H9 (cell line): ENCODE data around the gene MUC2. TPM values are rescaled to one million over a fixed set of nuclear protein-coding genes. Genes with fewer than 3 reads are reported as not detected.

Experiments used
- DNase-seq: peaks from one replicate; pipeline ENCODE4 v3.0.0-alpha.2; 2017
- H2AFZ ChIP-seq: one replicate; pipeline ENCODE4 v1.6.1; 2013; ENCODE audit warnings: mild to moderate bottlenecking, low read length, control low read depth, moderate library complexity
- H2AK5ac ChIP-seq: 2 replicates; pipeline ENCODE4 v1.6.1; 2013; ENCODE audit warnings: low read length, control low read depth, mixed read lengths; ENCODE audit not compliant: insufficient read length
- H2BK120ac ChIP-seq: one replicate; pipeline ENCODE4 v1.6.1; 2013; ENCODE audit warnings: low read depth, mild to moderate bottlenecking, low read length, control low read depth, inconsistent platforms; ENCODE audit not compliant: poor library complexity, severe bottlenecking
- H2BK12ac ChIP-seq: 2 replicates; pipeline ENCODE4 v1.6.1; 2013; ENCODE audit warnings: low read length, control low read depth, mixed read lengths, low read depth; ENCODE audit not compliant: insufficient read length
- H2BK15ac ChIP-seq: 2 replicates; pipeline ENCODE4 v1.6.1; 2013; ENCODE audit warnings: low read depth, low read length, control low read depth
- H2BK20ac ChIP-seq: one replicate; pipeline ENCODE4 v1.6.1; 2013; ENCODE audit warnings: low read depth, mild to moderate bottlenecking, low read length, control low read depth, inconsistent platforms; ENCODE audit not compliant: poor library complexity, severe bottlenecking
- H2BK5ac ChIP-seq: 2 replicates; pipeline ENCODE4 v1.6.1; 2013; ENCODE audit warnings: low read length, control low read depth, mixed read lengths; ENCODE audit not compliant: insufficient read length
- H3K14ac ChIP-seq: 2 replicates; pipeline ENCODE4 v1.6.1; 2013; ENCODE audit warnings: low read length, control low read depth; ENCODE audit not compliant: insufficient read depth
- H3K18ac ChIP-seq: 2 replicates; pipeline ENCODE4 v1.6.1; 2013; ENCODE audit warnings: low read depth, mild to moderate bottlenecking, mixed read lengths, low read length, control low read depth; ENCODE audit not compliant: insufficient read length
- H3K23ac ChIP-seq: 2 replicates; pipeline ENCODE4 v1.6.1; 2013; ENCODE audit warnings: low read length, control low read depth, mixed read lengths, low read depth; ENCODE audit not compliant: insufficient read length
- H3K23me2 ChIP-seq: 2 replicates; pipeline ENCODE4 v1.6.1; 2013; ENCODE audit warnings: low read depth, mild to moderate bottlenecking, mixed read lengths, low read length, control low read depth; ENCODE audit not compliant: insufficient read length, poor library complexity, severe bottlenecking
- H3K27ac ChIP-seq: 2 replicates; pipeline ENCODE4 v1.5.1; 2013; ENCODE audit warnings: low read length, control low read depth, mixed read lengths, low read depth; ENCODE audit not compliant: insufficient read length
- H3K27me3 ChIP-seq: 2 replicates; pipeline ENCODE4 v1.6.1; 2013; ENCODE audit warnings: low read length, control low read depth, inconsistent platforms; ENCODE audit not compliant: insufficient read depth
- H3K4ac ChIP-seq: 2 replicates; pipeline ENCODE4 v1.6.1; 2013; ENCODE audit warnings: low read depth, mild to moderate bottlenecking, control low read depth, inconsistent platforms, low read length, moderate library complexity
- H3K4me1 ChIP-seq: 2 replicates; pipeline ENCODE4 v1.6.1; 2013; ENCODE audit warnings: low read length, control low read depth, inconsistent platforms; ENCODE audit not compliant: insufficient read depth
- H3K4me2 ChIP-seq: 2 replicates; pipeline ENCODE4 v1.6.1; 2013; ENCODE audit warnings: low read length, control low read depth, mixed read lengths; ENCODE audit not compliant: insufficient read length, insufficient read depth
- H3K56ac ChIP-seq: 2 replicates; pipeline ENCODE4 v1.6.1; 2013; ENCODE audit warnings: low read depth, mild to moderate bottlenecking, mixed read lengths, low read length, control low read depth; ENCODE audit not compliant: insufficient read length
- H3K79me1 ChIP-seq: 2 replicates; pipeline ENCODE4 v1.6.1; 2013; ENCODE audit warnings: low read depth, mild to moderate bottlenecking, moderate library complexity, low read length, control low read depth, inconsistent platforms; ENCODE audit not compliant: insufficient read depth, poor library complexity, severe bottlenecking
- H3K79me2 ChIP-seq: 2 replicates; pipeline ENCODE4 v1.6.1; 2013; ENCODE audit warnings: low read length, control low read depth, inconsistent platforms; ENCODE audit not compliant: insufficient read depth
- H3K9ac ChIP-seq: 2 replicates; pipeline ENCODE4 v1.6.1; 2013; ENCODE audit warnings: low read length, control low read depth, mixed read lengths; ENCODE audit not compliant: insufficient read length; ENCODE audit errors: extremely low read depth
- H3K9me3 ChIP-seq: one replicate; pipeline ENCODE4 v1.6.1; 2013; ENCODE audit warnings: low read depth, low read length, inconsistent platforms; ENCODE audit not compliant: control insufficient read depth
- H3T11ph ChIP-seq: one replicate; pipeline ENCODE4 v1.6.1; 2013; ENCODE audit warnings: mild to moderate bottlenecking, low read length, control low read depth, inconsistent platforms
- H4K20me1 ChIP-seq: one replicate; pipeline ENCODE4 v1.6.1; 2013; ENCODE audit not compliant: control insufficient read depth, insufficient read length, insufficient read depth
- H4K5ac ChIP-seq: 2 replicates; pipeline ENCODE4 v1.6.1; 2013; ENCODE audit warnings: low read depth, mild to moderate bottlenecking, mixed read lengths, low read length, control low read depth; ENCODE audit not compliant: insufficient read length
- H4K8ac ChIP-seq: replicated peaks from 2 replicates; pipeline ENCODE4 v1.6.1; 2013; ENCODE audit warnings: low read length, control low read depth, mixed read lengths, low read depth; ENCODE audit not compliant: insufficient read length
- H4K91ac ChIP-seq: 2 replicates; pipeline ENCODE4 v1.6.1; 2013; ENCODE audit warnings: low read depth, mild to moderate bottlenecking, moderate library complexity, mixed read lengths, low read length, control low read depth; ENCODE audit not compliant: insufficient read length
- H3K27ac Mint-ChIP-seq, 3 experiments: 2 replicates in 2 of 3; 3 replicates in 1 of 3; pipeline ENCODE4 v1.8.0; 2020 to 2021; ENCODE audit warnings: mixed read lengths in 3 of 3, mild to moderate bottlenecking in 1 of 3, moderate library complexity in 1 of 3
- H3K27me3 Mint-ChIP-seq: 2 replicates; pipeline ENCODE4 v1.8.0; 2021; ENCODE audit warnings: low read depth, mild to moderate bottlenecking, moderate library complexity, mixed read lengths
- H3K36me3 Mint-ChIP-seq, 3 experiments: 2 replicates in 2 of 3; 3 replicates in 1 of 3; pipeline ENCODE4 v1.8.0; 2020 to 2021; ENCODE audit warnings: low read depth in 3 of 3, mixed read lengths in 3 of 3; ENCODE audit not compliant: insufficient read depth in 1 of 3
- H3K4me1 Mint-ChIP-seq, 2 experiments: 2 replicates each; pipeline ENCODE4 v1.8.0; 2020; ENCODE audit warnings: mixed read lengths in 2 of 2
- H3K4me3 Mint-ChIP-seq, 2 experiments: 2 replicates in 1 of 2; 3 replicates in 1 of 2; pipeline ENCODE4 v1.8.0; 2020 to 2021; ENCODE audit warnings: mild to moderate bottlenecking in 2 of 2, mixed read lengths in 2 of 2, moderate library complexity in 1 of 2
- H3K9me3 Mint-ChIP-seq, 2 experiments: 2 replicates in 1 of 2; 3 replicates in 1 of 2; pipeline ENCODE4 v1.8.0; 2020; ENCODE audit warnings: mild to moderate bottlenecking in 2 of 2, mixed read lengths in 2 of 2, moderate library complexity in 1 of 2
- CTCF ChIP-seq: fragments of 200-600 bp; sonication (generic); conservative IDR thresholded peaks from 3 replicates; pipeline ENCODE4 v1.8.0; 2021; ENCODE audit warnings: antibody characterized with exemption, mild to moderate bottlenecking
- WGBS: extraction: QIAGEN DNeasy Blood & Tissue Kit; methylation state at CpG from one replicate; pipeline ENCODE4 v1.1.7; 2013; ENCODE audit warnings: missing lambda C conversion rate, low lambda C conversion rate, mixed read lengths; ENCODE audit not compliant: insufficient read length; ENCODE audit errors: extremely low coverage; 5-methylcytosine and 5-hydroxymethylcytosine counted together
- total RNA-seq: library from RNA; stranded (reverse); gene quantifications from 2 replicates; pipeline ENCODE4 v1.2.1, GENCODE V29; 2021

The MUC2 gene
- total RNA-seq, 1 experiment from 2014 or later: not detected

GRCh38 chr11:1105183-1105565 is 30.5 kb downstream of the MUC2 start:
- no peak overlapping the region for H3K4ac ChIP-seq
- no peak overlapping the region for H2BK5ac ChIP-seq
- H2BK120ac ChIP-seq: no peak overlapping the region
- no peak overlapping the region for H3K14ac ChIP-seq
- H3K23ac ChIP-seq: no peak overlapping the region
- TF ChIP-seq CTCF: no peak
- no peak overlapping the region for H3K18ac ChIP-seq
- no peak overlapping the region for H2BK20ac ChIP-seq
- H4K5ac ChIP-seq: no peak overlapping the region
- no peaks in the 10 kb centered on the region for H3K79me1 ChIP-seq
- no peaks in the 10 kb centered on the region for H3K9me3 ChIP-seq
- DNase-seq: no peak
- H4K20me1 ChIP-seq: peaks cover 2% of the 10 kb centered on the region
- Mint-ChIP-seq H3K36me3 (no peaks in the 10 kb centered on the region), H3K4me1 (no peaks in the 10 kb centered on the region), H3K27me3 (peaks cover 6% of the 10 kb centered on the region; the same call in 1 of the 2 replicates), H3K9me3 (peaks cover 2 to 32% of the 10 kb centered on the region in 2 experiments; a peak in 3 of 5 replicates), H3K4me3 (no peak overlapping the region), H3K27ac (no peak overlapping the region)
- no peaks in the 10 kb centered on the region for H3K27me3 ChIP-seq
- no peaks in the 10 kb centered on the region for H3K23me2 ChIP-seq
- no CpG with 5 or more reads among the region's 7 CpGs for WGBS
- H3K56ac ChIP-seq: no peak overlapping the region
- no peak overlapping the region for H2AK5ac ChIP-seq
- H3K9ac ChIP-seq: no peak overlapping the region
- no peak overlapping the region for H3K27ac ChIP-seq
- no peak overlapping the region for H4K8ac ChIP-seq
- no peak overlapping the region for H2BK15ac ChIP-seq
- no peak overlapping the region for H3K4me2 ChIP-seq
- no peak overlapping the region for H4K91ac ChIP-seq
- H3K79me2 ChIP-seq: no peaks in the 10 kb centered on the region
- H3T11ph ChIP-seq: no peak overlapping the region
- H2BK12ac ChIP-seq: no peak overlapping the region
- H3K4me1 ChIP-seq: no peaks in the 10 kb centered on the region
- H2AFZ ChIP-seq: no peak overlapping the region
